Naive thymus-derived CD4-positive, alpha-beta T cell (primary cell): ENCODE results near the gene TOPAZ1. TPM values are rescaled to one million over a fixed set of nuclear protein-coding genes. Genes with fewer than 3 reads are reported as not detected.

ENCODE experiments used
- polyA plus RNA-seq, 2 donors: library from polyadenylated mRNA; unstranded; fragments of 300-500 nt; fragmentation: Illumina TruSeq; gene quantifications; one replicate each; pipeline ENCODE4 v1.2.3, GENCODE V29; 2021
- total RNA-seq, 6 experiments: library from RNA in 5 of 6; stranded (reverse) in 5 of 6; gene quantifications; 1 replicate in 5 of 6; 2 replicates in 1 of 6; pipeline ENCODE4 v1.2.3 and lab custom pipeline; 2021 to 2026

The TOPAZ1 gene
- total and polyA plus RNA-seq, 7 experiments from 2014 or later = not detected

Other genes with a start within 250 kb of the TOPAZ1 start
- 10 to 100 TPM in 4 of 5 experiments, 1 to 10 TPM in 1; 7.7 to 19.8 (median 16.1) TPM for gene TCAIM, start 96.9 kb downstream of the TOPAZ1 start, total RNA-seq
- gene TCAIM, start 96.9 kb downstream of the TOPAZ1 start, polyA plus RNA-seq = 10 to 100 TPM; 11.3 to 15.7 TPM
- gene ZNF445, start 235.8 kb downstream of the TOPAZ1 start, total RNA-seq = 10 to 100 TPM; 16.8 to 37.6 (median 24.4) TPM
- gene ZNF445, start 235.8 kb downstream of the TOPAZ1 start, polyA plus RNA-seq = 1 to 10 TPM; 5.1 to 6.7 TPM